ENCODE results near the gene PLEKHA5. TPM values are rescaled to one million over a fixed set of nuclear protein-coding genes. Genes with fewer than 3 reads are reported as not detected.

The PLEKHA5 gene
- total RNA-seq, 2 donors from 2014 or later: 10.2 to 29.8 TPM

DNA sequence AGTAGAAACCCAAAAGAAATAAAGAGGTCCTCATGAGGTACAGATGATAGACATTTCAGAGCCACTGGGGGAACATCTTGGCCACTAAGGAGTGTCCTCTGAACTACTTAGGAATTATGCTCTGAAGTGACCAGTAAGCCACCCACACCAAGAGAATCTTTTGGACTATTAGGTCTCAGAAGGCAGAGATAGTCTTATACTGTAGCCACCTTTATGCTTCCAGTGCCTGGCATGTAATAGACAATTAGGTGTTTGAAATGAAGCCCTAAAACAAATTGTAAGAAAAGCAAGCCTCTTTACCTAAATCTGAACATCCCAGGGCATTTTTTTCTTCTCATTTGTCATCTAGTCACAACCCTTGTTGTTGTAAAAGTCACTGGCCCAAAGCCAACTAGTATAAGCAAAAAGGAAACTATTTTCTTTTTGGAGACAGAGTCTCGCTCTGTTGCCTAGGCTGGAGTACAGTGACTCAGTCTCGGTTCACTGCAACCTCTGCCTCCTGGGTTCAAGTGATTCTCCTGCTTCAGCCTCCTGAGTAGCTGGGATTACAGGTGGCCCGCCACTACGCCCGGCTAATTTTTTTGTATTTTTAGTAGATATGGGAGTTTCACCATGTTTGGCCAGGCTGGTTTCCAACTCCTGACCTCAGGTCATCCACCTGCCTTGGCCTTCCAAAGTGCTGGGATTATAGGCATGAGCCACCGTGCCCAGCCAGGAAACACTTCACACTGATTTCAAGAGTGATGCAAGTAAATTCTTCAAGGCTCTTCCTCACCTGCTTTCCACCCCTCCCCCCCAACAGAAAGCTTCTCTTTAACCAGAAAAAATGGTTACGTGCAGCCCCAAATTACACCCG lies 11.1 kb downstream of the PLEKHA5 start:
- peak in 1 of 4 donors; percentile 12 for DNase-seq

DNA sequence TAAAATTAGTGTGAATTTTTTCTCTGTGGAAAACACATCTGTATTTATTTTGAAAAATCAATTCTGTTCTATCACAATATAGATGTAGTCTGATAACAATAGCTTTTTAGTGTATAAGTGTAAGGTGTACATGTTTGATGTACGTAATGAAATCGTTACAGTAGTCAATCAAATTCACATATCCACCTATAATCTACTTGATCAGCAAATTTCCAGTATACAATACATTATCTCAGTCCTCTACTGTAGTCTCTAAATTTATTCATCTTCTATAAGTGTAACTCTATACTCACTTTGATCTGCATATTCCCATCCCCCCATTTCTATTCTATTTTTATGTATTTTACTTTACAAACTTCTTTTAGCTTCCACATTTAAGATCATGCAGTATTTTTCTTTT lies 13.0 kb downstream of the PLEKHA5 start:
- no peaks in the 10 kb centered on the region for H3K27me3 ChIP-seq
- 86 to 92% methylated on average over 2 of the region's 2 CpGs for WGBS, 2 donors
- ATAC-seq (no peak), DNase-seq (no peak)
- no peaks in the 10 kb centered on the region for H3K9me3 ChIP-seq
- no peak overlapping the region for H3K27ac ChIP-seq
- H3K36me3 ChIP-seq (replicated peaks in 1 of 2; ENCODE audit: insufficient read depth in 1 of 2, low read depth in 2 of 2): no peaks in the 10 kb centered on the region
- intact Hi-C loops (cut with DNase I): no loop called here
- TF ChIP-seq, protein P1, sequence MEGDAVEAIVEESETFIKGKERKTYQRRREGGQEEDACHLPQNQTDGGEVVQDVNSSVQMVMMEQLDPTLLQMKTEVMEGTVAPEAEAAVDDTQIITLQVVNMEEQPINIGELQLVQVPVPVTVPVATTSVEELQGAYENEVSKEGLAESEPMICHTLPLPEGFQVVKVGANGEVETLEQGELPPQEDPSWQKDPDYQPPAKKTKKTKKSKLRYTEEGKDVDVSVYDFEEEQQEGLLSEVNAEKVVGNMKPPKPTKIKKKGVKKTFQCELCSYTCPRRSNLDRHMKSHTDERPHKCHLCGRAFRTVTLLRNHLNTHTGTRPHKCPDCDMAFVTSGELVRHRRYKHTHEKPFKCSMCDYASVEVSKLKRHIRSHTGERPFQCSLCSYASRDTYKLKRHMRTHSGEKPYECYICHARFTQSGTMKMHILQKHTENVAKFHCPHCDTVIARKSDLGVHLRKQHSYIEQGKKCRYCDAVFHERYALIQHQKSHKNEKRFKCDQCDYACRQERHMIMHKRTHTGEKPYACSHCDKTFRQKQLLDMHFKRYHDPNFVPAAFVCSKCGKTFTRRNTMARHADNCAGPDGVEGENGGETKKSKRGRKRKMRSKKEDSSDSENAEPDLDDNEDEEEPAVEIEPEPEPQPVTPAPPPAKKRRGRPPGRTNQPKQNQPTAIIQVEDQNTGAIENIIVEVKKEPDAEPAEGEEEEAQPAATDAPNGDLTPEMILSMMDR (IDR thresholded peaks at IDR 0.05): no peak
- no peak for TF ChIP-seq POLR2A (IDR thresholded peaks at IDR 0.05)
- H3K4me1 ChIP-seq: peaks cover 26% of the 10 kb centered on the region
- no peak overlapping the region for H3K4me3 ChIP-seq

More for the DNA sequence above, 11.1 kb downstream of the PLEKHA5 start:
- 76 to 77% methylated on average over 8 of the region's 8 CpGs for WGBS, 2 donors
- Histone ChIP-seq H3K36me3 (replicated peaks in 1 of 2; ENCODE audit: insufficient read depth in 1 of 2, low read depth in 2 of 2) (no peaks in the 10 kb centered on the region), H3K27ac (no peak overlapping the region), H3K4me3 (no peak overlapping the region), H3K27me3 (no peaks in the 10 kb centered on the region), H3K9me3 (no peaks in the 10 kb centered on the region), H3K4me1 (peaks cover 26% of the 10 kb centered on the region)
- TF ChIP-seq, protein P1 (IDR thresholded peaks at IDR 0.05): no peak
- no peak for TF ChIP-seq POLR2A (IDR thresholded peaks at IDR 0.05)
- intact Hi-C loops (cut with DNase I): no loop called here
- no peak for ATAC-seq

DNA sequence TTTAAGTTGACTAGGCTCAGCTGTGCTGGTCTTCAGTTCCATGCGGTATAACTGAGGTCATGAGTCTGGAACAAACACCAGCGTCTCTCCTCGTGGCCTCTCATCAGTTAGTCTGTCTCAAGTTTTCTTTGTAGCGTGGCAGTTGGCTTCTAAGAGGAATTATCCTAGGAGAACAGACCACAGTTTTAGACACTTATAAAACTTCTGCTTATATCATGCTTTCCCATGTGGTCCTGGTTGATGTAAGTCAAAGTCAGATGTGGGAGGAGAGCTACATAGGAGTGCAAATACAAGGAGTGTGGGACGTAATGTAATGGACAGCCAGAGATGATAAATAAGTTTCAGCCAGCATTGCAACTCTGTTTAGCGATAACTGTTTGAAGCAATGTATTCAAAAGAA lies 14.8 kb downstream of the PLEKHA5 start:
- Histone ChIP-seq H3K9me3 (no peaks in the 10 kb centered on the region), H3K4me3 (no peak overlapping the region), H3K4me1 (peaks cover 26% of the 10 kb centered on the region), H3K36me3 (replicated peaks in 1 of 2; ENCODE audit: insufficient read depth in 1 of 2, low read depth in 2 of 2) (no peaks in the 10 kb centered on the region), H3K27me3 (no peaks in the 10 kb centered on the region), H3K27ac (no peak overlapping the region)
- TF ChIP-seq, protein P1 (IDR thresholded peaks at IDR 0.05): no peak
- no peak for TF ChIP-seq POLR2A (IDR thresholded peaks at IDR 0.05)
- ATAC-seq (no peak), DNase-seq (no peak)
- intact Hi-C loops (cut with DNase I): no loop called here
- WGBS, 2 donors: 74 to 77% methylated on average over 6 of the region's 6 CpGs

DNA sequence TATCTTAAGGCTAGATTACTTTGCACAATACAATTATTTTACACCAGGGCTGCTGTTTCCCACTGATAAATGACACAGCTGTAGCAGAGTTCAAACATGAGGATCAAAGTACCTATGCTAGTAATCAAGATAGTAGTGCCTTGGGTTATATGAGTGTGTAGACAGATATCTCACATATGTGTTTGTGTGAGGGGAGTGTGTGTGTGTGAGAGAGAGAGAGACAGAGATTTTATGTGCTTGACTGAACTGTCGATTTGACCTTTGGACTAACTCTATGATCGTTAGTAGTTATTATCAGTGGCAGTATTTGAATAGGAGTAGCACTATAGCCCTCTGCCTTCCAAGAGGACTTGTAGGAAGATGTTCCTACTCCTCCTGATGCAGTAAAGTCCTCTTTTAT lies 15.5 kb downstream of the PLEKHA5 start:
- TF ChIP-seq, protein P1 (IDR thresholded peaks at IDR 0.05): no peak
- no peak for TF ChIP-seq POLR2A (IDR thresholded peaks at IDR 0.05)
- intact Hi-C loops (cut with DNase I): no loop called here
- Histone ChIP-seq H3K4me1 (peaks cover 20% of the 10 kb centered on the region), H3K36me3 (replicated peaks in 1 of 2; ENCODE audit: insufficient read depth in 1 of 2, low read depth in 2 of 2) (peaks cover 0 to 2% of the 10 kb centered on the region in 2 donors), H3K9me3 (no peaks in the 10 kb centered on the region), H3K27me3 (no peaks in the 10 kb centered on the region), H3K27ac (no peak overlapping the region), H3K4me3 (no peak overlapping the region)
- ATAC-seq (no peak), DNase-seq (no peak)
- 18 to 29% methylated on average over 2 of the region's 2 CpGs for WGBS, 2 donors

DNA sequence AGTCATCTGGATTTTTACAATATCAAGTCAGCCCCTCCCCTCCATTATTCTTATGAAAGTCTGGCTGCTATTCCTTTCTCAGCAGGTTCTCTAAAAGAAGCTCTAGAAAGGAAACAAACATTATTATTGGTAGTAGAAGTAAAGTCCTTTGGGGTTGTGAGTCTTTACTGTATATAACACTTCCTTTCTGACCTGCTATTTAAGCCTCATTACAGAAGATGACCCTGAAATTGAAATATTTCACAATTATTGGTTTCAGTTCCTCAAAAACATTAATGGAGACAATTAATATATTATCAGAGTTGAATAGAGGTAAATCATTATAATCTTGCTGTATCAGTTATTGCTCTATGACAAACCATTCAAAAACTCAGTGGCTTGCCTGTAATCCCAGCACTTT lies 19.3 kb downstream of the PLEKHA5 start:
- H3K36me3 ChIP-seq (replicated peaks in 1 of 2; ENCODE audit: insufficient read depth in 1 of 2, low read depth in 2 of 2): peaks cover 0 to 2% of the 10 kb centered on the region in 2 donors
- H3K4me3 ChIP-seq: no peak overlapping the region
- TF ChIP-seq POLR2A (IDR thresholded peaks at IDR 0.05): no peak
- TF ChIP-seq, protein P1 (IDR thresholded peaks at IDR 0.05): no peak
- no peaks in the 10 kb centered on the region for H3K27me3 ChIP-seq
- no peak for DNase-seq
- no peak overlapping the region for H3K27ac ChIP-seq
- H3K4me1 ChIP-seq: peaks cover 12% of the 10 kb centered on the region
- intact Hi-C loops (cut with DNase I): no loop called here
- no peaks in the 10 kb centered on the region for H3K9me3 ChIP-seq
- ATAC-seq: no peak

Measured in body of pancreas (tissue), 4 donors.